Kidney (tissue), 14 donors: ENCODE data around the gene TRIM3. TPM values are rescaled to one million over a fixed set of nuclear protein-coding genes. Genes with fewer than 3 reads are reported as not detected.

Experiments used
- DNase-seq, 5 donors: peaks; one replicate each; pipeline ENCODE4 v3.0.0-alpha.2; 2013 to 2020
- FAIRE-seq: peaks from 2 replicates; lab custom pipeline; 2012; peaks lifted over from hg19 to GRCh38; lab: Jason Lieb, UNC
- H3K27ac ChIP-seq, 2 donors: one replicate each; pipeline ENCODE4 v1.7.0; 2013; ENCODE audit warnings: low read depth in 2 of 2, low read length in 2 of 2, inconsistent platforms in 1 of 2
- H3K27me3 ChIP-seq: one replicate; pipeline ENCODE4 v1.7.1; 2013; ENCODE audit warnings: low read length, inconsistent platforms; ENCODE audit not compliant: control insufficient read depth, insufficient read depth
- H3K36me3 ChIP-seq, 3 donors: one replicate each; pipeline versions ENCODE4 v1.7.0 to v1.7.1; 2013; ENCODE audit warnings: low read length in 3 of 3, control low read depth in 1 of 3, inconsistent platforms in 1 of 3; ENCODE audit not compliant: insufficient read depth in 3 of 3, control insufficient read depth in 2 of 3
- H3K4me1 ChIP-seq, 3 donors: one replicate each; pipeline versions ENCODE4 v1.7.0 to v1.7.1; 2013; ENCODE audit warnings: low read length in 3 of 3, inconsistent platforms in 1 of 3, low read depth in 1 of 3; ENCODE audit not compliant: control insufficient read depth in 2 of 3, insufficient read depth in 2 of 3
- H3K4me3 ChIP-seq, 3 donors: one replicate each; pipeline versions ENCODE4 v1.7.0 to v1.8.1; 2013; ENCODE audit warnings: low read length in 3 of 3, control low read depth in 1 of 3, inconsistent platforms in 1 of 3
- H3K9ac ChIP-seq, 3 donors: one replicate each; pipeline versions ENCODE4 v1.7.0 to v1.7.1; 2013; ENCODE audit warnings: low read length in 3 of 3, control low read depth in 1 of 3, inconsistent platforms in 1 of 3
- H3K9me3 ChIP-seq, 3 donors: one replicate each; pipeline versions ENCODE4 v1.7.0 to v1.7.1; 2013; ENCODE audit warnings: low read length in 3 of 3, control low read depth in 1 of 3, inconsistent platforms in 1 of 3; ENCODE audit not compliant: control insufficient read depth in 2 of 3, insufficient read depth in 1 of 3
- intact Hi-C: fragments of 100-400 bp; cut with DNase I; formaldehyde crosslinking; loops from one replicate; pipeline ENCODE4 v1.11.1; 2022
- polyA plus RNA-seq: library from polyadenylated mRNA; stranded (reverse); fragments of 350-450 nt; fragmentation: Illumina TruSeq; extraction: RNeasy Lipid Tissue Mini Kit (QIAGEN cat#74804); gene quantifications from one replicate; pipeline ENCODE4 v1.2.3, GENCODE V29; 2014; ENCODE audit warnings: low read depth, low replicate concordance; ENCODE audit not compliant: insufficient read depth
- total RNA-seq: library from RNA; stranded (reverse); fragmentation: NEBNext Ultra II Directional; extraction: Animal tissue kit (Norgen Biotek cat#: 25700); gene quantifications from one replicate; pipeline ENCODE4 v1.2.1, GENCODE V29; 2021
- TF ChIP-seq, protein P1 (sequence below): IDR thresholded peaks from 3 replicates; pipeline ENCODE4 v1.5.1; 2012; ENCODE audit warnings: mild to moderate bottlenecking, moderate library complexity, borderline replicate concordance; ENCODE audit not compliant: insufficient read depth; ENCODE audit errors: extremely low read depth
- donor health status: control.
- donor health status: control.
- donor health status: control.
- donor health status: control.
- donor health status: control.
- donor health status: DM: yes; HTN: yes; CAD: no.
- donor health status: Normal renal cell carcinoma (clear cell type).

TRIM3 gene
- total and polyA plus RNA-seq, 2 donors from 2014 or later: 10.8 to 20.8 TPM

GRCh38 chr11:6400431-6401345 lies 73.1 kb downstream of the TRIM3 start:
- Histone ChIP-seq H3K27me3 (no peaks in the 10 kb centered on the region), H3K4me1 (peaks cover 0 to 10% (median 0%) of the 10 kb centered on the region in 3 donors), H3K27ac (no peak overlapping the region), H3K9ac (no peak overlapping the region), H3K36me3 (peaks cover 2 to 15% (median 2%) of the 10 kb centered on the region in 3 donors), H3K4me3 (no peak overlapping the region), H3K9me3 (no peaks in the 10 kb centered on the region)
- intact Hi-C loops: no loop called here
- FAIRE-seq: no peak
- no peak for DNase-seq
- TF ChIP-seq, protein P1, sequence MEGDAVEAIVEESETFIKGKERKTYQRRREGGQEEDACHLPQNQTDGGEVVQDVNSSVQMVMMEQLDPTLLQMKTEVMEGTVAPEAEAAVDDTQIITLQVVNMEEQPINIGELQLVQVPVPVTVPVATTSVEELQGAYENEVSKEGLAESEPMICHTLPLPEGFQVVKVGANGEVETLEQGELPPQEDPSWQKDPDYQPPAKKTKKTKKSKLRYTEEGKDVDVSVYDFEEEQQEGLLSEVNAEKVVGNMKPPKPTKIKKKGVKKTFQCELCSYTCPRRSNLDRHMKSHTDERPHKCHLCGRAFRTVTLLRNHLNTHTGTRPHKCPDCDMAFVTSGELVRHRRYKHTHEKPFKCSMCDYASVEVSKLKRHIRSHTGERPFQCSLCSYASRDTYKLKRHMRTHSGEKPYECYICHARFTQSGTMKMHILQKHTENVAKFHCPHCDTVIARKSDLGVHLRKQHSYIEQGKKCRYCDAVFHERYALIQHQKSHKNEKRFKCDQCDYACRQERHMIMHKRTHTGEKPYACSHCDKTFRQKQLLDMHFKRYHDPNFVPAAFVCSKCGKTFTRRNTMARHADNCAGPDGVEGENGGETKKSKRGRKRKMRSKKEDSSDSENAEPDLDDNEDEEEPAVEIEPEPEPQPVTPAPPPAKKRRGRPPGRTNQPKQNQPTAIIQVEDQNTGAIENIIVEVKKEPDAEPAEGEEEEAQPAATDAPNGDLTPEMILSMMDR: no peak

Other genes starting within 250 kb of the TRIM3 start
- 42.5 TPM for gene FHIP1B, start 239.3 kb downstream of the TRIM3 start, total RNA-seq
- 35.1 TPM for gene FHIP1B, start 239.3 kb downstream of the TRIM3 start, polyA plus RNA-seq
- gene CNGA4, start 234.9 kb downstream of the TRIM3 start, total RNA-seq: 0.22 TPM
- not detected for gene CNGA4, start 234.9 kb downstream of the TRIM3 start, polyA plus RNA-seq
- not detected for gene CCKBR, start 214.1 kb downstream of the TRIM3 start, total RNA-seq
- not detected for gene CCKBR, start 214.1 kb downstream of the TRIM3 start, polyA plus RNA-seq
- gene CAVIN3, start 153.4 kb downstream of the TRIM3 start, total RNA-seq: 58.1 TPM
- 55.1 TPM for gene CAVIN3, start 153.4 kb downstream of the TRIM3 start, polyA plus RNA-seq
- gene SMPD1, start 83.5 kb downstream of the TRIM3 start, total RNA-seq: 76.0 TPM
- gene SMPD1, start 83.5 kb downstream of the TRIM3 start, polyA plus RNA-seq: 155 TPM
- gene APBB1, start 54.8 kb downstream of the TRIM3 start, total RNA-seq: 43.7 TPM
- 67.2 TPM for gene APBB1, start 54.8 kb downstream of the TRIM3 start, polyA plus RNA-seq
- gene HPX, start 33.0 kb downstream of the TRIM3 start, total RNA-seq: 1.3 TPM
- 0.88 TPM for gene HPX, start 33.0 kb downstream of the TRIM3 start, polyA plus RNA-seq
- 45.6 TPM for gene ARFIP2, start 7.4 kb upstream of the TRIM3 start, total RNA-seq
- gene ARFIP2, start 7.4 kb upstream of the TRIM3 start, polyA plus RNA-seq: 62.3 TPM
- gene TIMM10B, start 7.6 kb upstream of the TRIM3 start, total RNA-seq: 44.7 TPM
- gene TIMM10B, start 7.6 kb upstream of the TRIM3 start, polyA plus RNA-seq: 34.6 TPM
- 10.1 TPM for gene DNHD1, start 23.3 kb upstream of the TRIM3 start, total RNA-seq
- gene DNHD1, start 23.3 kb upstream of the TRIM3 start, polyA plus RNA-seq: 3.5 TPM
- 23.4 TPM for gene RRP8, start 129.7 kb upstream of the TRIM3 start, total RNA-seq
- 29.8 TPM for gene RRP8, start 129.7 kb upstream of the TRIM3 start, polyA plus RNA-seq
- gene ILK, start 129.8 kb upstream of the TRIM3 start, total RNA-seq: 170 TPM
- 149 TPM for gene ILK, start 129.8 kb upstream of the TRIM3 start, polyA plus RNA-seq
- gene TAF10, start 138.3 kb upstream of the TRIM3 start, total RNA-seq: 136 TPM
- 250 TPM for gene TAF10, start 138.3 kb upstream of the TRIM3 start, polyA plus RNA-seq
- 84.2 TPM for gene TPP1, start 145.5 kb upstream of the TRIM3 start, total RNA-seq
- 115 TPM for gene TPP1, start 145.5 kb upstream of the TRIM3 start, polyA plus RNA-seq
- gene DCHS1, start 181.9 kb upstream of the TRIM3 start, total RNA-seq: 17.0 TPM
- 2.4 TPM for gene DCHS1, start 181.9 kb upstream of the TRIM3 start, polyA plus RNA-seq
- 44.0 TPM for gene MRPL17, start 209.4 kb upstream of the TRIM3 start, total RNA-seq
- gene MRPL17, start 209.4 kb upstream of the TRIM3 start, polyA plus RNA-seq: 121 TPM